HG02973 (cell line): Measurements from ENCODE around the gene SNX18.
A peak's percentile ranks its signal among the peaks of the same experiment; 100 is the strongest.
"Not testable (repeated sequence)": the region's sequence is repeated elsewhere in the genome, so short reads cannot be mapped to it uniquely, and the experiment has no call there.

ENCODE experiments used
- ATAC-seq: cut with Tn5 transposase; IDR thresholded peaks from one replicate; pipeline ENCODE4 v1.9.1; 2021; ENCODE audit warnings: moderate library complexity; ENCODE audit not compliant: unreplicated experiment

SNX18 gene

GRCh38 chr5:54517512-54518145 lies at the start of gene SNX18:
TSS of gene SNX18 (plus strand) at chr5:54517759. CDS start at chr5:54517953, 194 bp downstream.
- ATAC-seq, result peak; percentile 92

GRCh38 chr5:54469622-54470021 lies 47.9 kb upstream of the SNX18 start:
- ATAC-seq, result peak; percentile 59

- ATAC-seq, result no peak
Measured at GRCh38 chr5:54470128-54470527, 47.4 kb upstream of the SNX18 start.

- no peak for ATAC-seq
Measured at GRCh38 chr5:54470677-54471076, 46.9 kb upstream of the SNX18 start.

GRCh38 chr5:54471398-54471797 lies 46.2 kb upstream of the SNX18 start:
- no peak for ATAC-seq

GRCh38 chr5:54476682-54477081 lies 40.9 kb upstream of the SNX18 start:
- ATAC-seq, result no peak

GRCh38 chr5:54477941-54478478 lies 39.5 kb upstream of the SNX18 start:
- ATAC-seq, result no peak

- no peak for ATAC-seq
Measured at GRCh38 chr5:54480296-54480695, 37.3 kb upstream of the SNX18 start.

- ATAC-seq, result no peak
Measured at GRCh38 chr5:54484219-54484894, 33.2 kb upstream of the SNX18 start.

- ATAC-seq, result not testable (repeated sequence)
Measured at GRCh38 chr5:54485659-54486058, 31.9 kb upstream of the SNX18 start.

- ATAC-seq, result not testable (repeated sequence)
Measured at GRCh38 chr5:54489648-54489979, 27.9 kb upstream of the SNX18 start.

GRCh38 chr5:54491326-54491725 lies 26.2 kb upstream of the SNX18 start:
- ATAC-seq, result no peak

- ATAC-seq, result no peak
Measured at GRCh38 chr5:54492178-54492577, 25.4 kb upstream of the SNX18 start.

GRCh38 chr5:54495027-54495426 lies 22.5 kb upstream of the SNX18 start:
- no peak for ATAC-seq

- no peak for ATAC-seq
Measured at GRCh38 chr5:54514291-54514690, 3.3 kb upstream of the SNX18 start.

GRCh38 chr5:54514841-54515432 lies 2.6 kb upstream of the SNX18 start:
- no peak for ATAC-seq

GRCh38 chr5:54515634-54516033 lies 1.9 kb upstream of the SNX18 start:
- no peak for ATAC-seq

- ATAC-seq, result no peak
Measured at GRCh38 chr5:54516051-54516655, 1.4 kb upstream of the SNX18 start.

- no peak for ATAC-seq
Measured at GRCh38 chr5:54517174-54517511, 416 bp upstream of the SNX18 start.

GRCh38 chr5:54518146-54518817 lies 723 bp downstream of the SNX18 start:
- peak; percentile 23 for ATAC-seq

- no peak for ATAC-seq
Measured at GRCh38 chr5:54518818-54519508, 1.4 kb downstream of the SNX18 start.
